ENCODE measurements around the gene SCML1. TPM values are rescaled to one million over a fixed set of nuclear protein-coding genes. Genes with fewer than 3 reads are reported as not detected.

The SCML1 gene
- total and polyA plus RNA-seq, 2 of the 4 experiments (the other 2 are of a cell fraction), result 4.1 to 12.2 TPM

DNA sequence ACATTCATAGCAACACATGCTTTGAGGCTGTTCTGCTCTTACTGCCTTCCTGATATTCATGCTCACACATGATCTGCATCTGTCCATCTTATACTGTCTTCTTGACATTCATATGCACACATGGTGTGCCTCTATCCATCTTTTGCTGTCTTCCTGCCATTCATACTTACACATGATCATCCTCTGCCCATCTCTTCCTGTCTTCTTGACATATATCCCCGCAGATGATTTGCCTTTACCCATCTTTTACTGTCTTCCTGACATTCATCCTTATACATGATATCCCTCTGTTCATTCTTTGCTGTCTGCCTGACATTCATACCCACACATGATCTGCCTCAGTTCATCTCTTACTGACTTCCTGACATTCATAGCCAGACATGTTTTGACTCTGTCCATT, 36.8 kb downstream of the SCML1 start:
- ATAC-seq (ENCODE audit: low read depth), result no peak
- H3K9me3 ChIP-seq (ENCODE audit: control insufficient read depth, insufficient read depth, low read length), result no peaks in the 10 kb centered on the region
- H3K4me2 ChIP-seq (ENCODE audit: low read depth, low read length), result no peak overlapping the region
- H3K9me1 ChIP-seq (ENCODE audit: insufficient read depth, low read length), result no peaks in the 10 kb centered on the region
- no peak overlapping the region for H3K56ac ChIP-seq (ENCODE audit: extremely low read depth, insufficient read depth, low read length)
- no peaks in the 10 kb centered on the region for H3K4me1 ChIP-seq (ENCODE audit: control insufficient read depth, insufficient read depth, low read length)
- no peak overlapping the region for H4K8ac ChIP-seq (ENCODE audit: low read depth in 2 of 2, low read length in 2 of 2)
- in situ Hi-C loops (cut with MboI; ENCODE audit: low sequenced_read_pairs), result loop anchor here (25.0 kb wide), 1 partner anchor 588 kb away; the partner anchor contains the start of gene SCML2
- BruUV-seq (replicated peaks), result no TSS peak
- H3K9ac ChIP-seq (ENCODE audit: low read depth, low read length), result no peak overlapping the region
- dilution Hi-C loops (cut with HindIII; ENCODE audit: low sequenced_read_pairs, unreplicated experiment), result no loop called here
- no peak overlapping the region for H4K91ac ChIP-seq (ENCODE audit: insufficient read depth, low read depth, low read length)
- no peak overlapping the region for H3K4ac ChIP-seq (ENCODE audit: low read depth, low read length)
- ChIA-PET CTCF (no interaction called here), POLR2A (ENCODE audit: unreplicated experiment) (no interaction called here)
- no peak overlapping the region for H2BK5ac ChIP-seq (ENCODE audit: low read depth, low read length, poor library complexity, severe bottlenecking)
- peaks cover 4% of the 10 kb centered on the region for H3K27me3 ChIP-seq (ENCODE audit: control insufficient read depth, insufficient read depth, low read length)
- no peak overlapping the region for H2AK9ac ChIP-seq (replicated peaks; ENCODE audit: low read depth, low read length, poor library complexity)
- H2BK20ac ChIP-seq (ENCODE audit: low read depth, low read length), result no peak overlapping the region
- H4K20me1 ChIP-seq (ENCODE audit: insufficient read depth, low read length), result no peaks in the 10 kb centered on the region
- no peaks in the 10 kb centered on the region for H3K79me1 ChIP-seq (ENCODE audit: low read depth in 1 of 2, low read length in 2 of 2)
- no peak overlapping the region for H2AK5ac ChIP-seq (ENCODE audit: low read depth, low read length)
- intact Hi-C loops (cut with micrococcal nuclease), result no loop called here
- no peak overlapping the region for H3K14ac ChIP-seq (replicated peaks; ENCODE audit: low read depth, low read length)
- no peak overlapping the region for H3K4me3 ChIP-seq (ENCODE audit: insufficient read depth, low read depth, low read length)
- no peak overlapping the region for H3K18ac ChIP-seq (ENCODE audit: low read depth, low read length)
- H4K5ac ChIP-seq (ENCODE audit: low read depth, low read length), result no peak overlapping the region
- no peak overlapping the region for H3K27ac ChIP-seq (ENCODE audit: insufficient read depth, low read length)
- TF ChIP-seq POLR2A (IDR thresholded peaks at IDR 0.05; ENCODE audit: low read depth, low read length) (no peak), RFX5 (IDR thresholded peaks at IDR 0.05; ENCODE audit: low read depth, low read length) (no peak), USF2 (IDR thresholded peaks at IDR 0.05; ENCODE audit: low read depth, low read length) (no peak), CEBPB (IDR thresholded peaks at IDR 0.05; ENCODE audit: low read depth, low read length) (no peak), MXI1 (IDR thresholded peaks at IDR 0.05; ENCODE audit: borderline replicate concordance, low read depth, low read length) (no peak), MAZ (IDR thresholded peaks at IDR 0.05; ENCODE audit: borderline replicate concordance, low read depth, low read length) (no peak), FOS (IDR thresholded peaks at IDR 0.05; ENCODE audit: low read depth, low read length) (no peak), CTCF (conservative IDR thresholded peaks at IDR 0.05; ENCODE audit: low read depth, low read length) (no peak), SMC3 (IDR thresholded peaks at IDR 0.05; ENCODE audit: low read depth, low read length) (no peak), RCOR1 (IDR thresholded peaks at IDR 0.05; ENCODE audit: insufficient replicate concordance, low read length) (no peak), BHLHE40 (IDR thresholded peaks at IDR 0.05; ENCODE audit: low read depth, low read length) (no peak)
- TF ChIP-seq, protein P1, sequence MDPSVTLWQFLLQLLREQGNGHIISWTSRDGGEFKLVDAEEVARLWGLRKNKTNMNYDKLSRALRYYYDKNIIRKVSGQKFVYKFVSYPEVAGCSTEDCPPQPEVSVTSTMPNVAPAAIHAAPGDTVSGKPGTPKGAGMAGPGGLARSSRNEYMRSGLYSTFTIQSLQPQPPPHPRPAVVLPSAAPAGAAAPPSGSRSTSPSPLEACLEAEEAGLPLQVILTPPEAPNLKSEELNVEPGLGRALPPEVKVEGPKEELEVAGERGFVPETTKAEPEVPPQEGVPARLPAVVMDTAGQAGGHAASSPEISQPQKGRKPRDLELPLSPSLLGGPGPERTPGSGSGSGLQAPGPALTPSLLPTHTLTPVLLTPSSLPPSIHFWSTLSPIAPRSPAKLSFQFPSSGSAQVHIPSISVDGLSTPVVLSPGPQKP (IDR thresholded peaks at IDR 0.05; ENCODE audit: borderline replicate concordance, low read depth, low read length), result no peak
- no peak overlapping the region for H2AFZ ChIP-seq (replicated peaks; ENCODE audit: low read length, poor library complexity)
- H3K36me3 ChIP-seq (ENCODE audit: control insufficient read depth, insufficient read depth, low read length), result no peaks in the 10 kb centered on the region
- WGBS, 2 experiments (ENCODE audit: extremely low coverage in 2 of 2, insufficient read length in 1 of 2), result 57% methylated on average over 1 of the region's 1 CpG; no CpG with 5 or more reads in 1 of the 2 experiments
- no peak overlapping the region for H2BK15ac ChIP-seq (ENCODE audit: low read depth, low read length)
- no peak overlapping the region for H2BK120ac ChIP-seq (ENCODE audit: low read depth, low read length)
- no peak for DNase-seq
- H3K23ac ChIP-seq (ENCODE audit: low read depth, low read length), result no peak overlapping the region

Data from IMR-90 (cell line).